HEK293 (cell line): ENCODE results near the gene KLF11.

Source experiments
- KLF1 ChIP-seq: fragments of 450-650 bp; formaldehyde crosslinking; IDR thresholded peaks from 2 replicates; pipeline ENCODE4 v1.5.1; 2016; ENCODE audit warnings: missing biosample characterization, missing genetic modification characterization
- RBAK ChIP-seq: fragments of 450-650 bp; formaldehyde crosslinking; IDR thresholded peaks from 2 replicates; pipeline ENCODE4 v1.5.1; 2016; ENCODE audit warnings: missing biosample characterization, missing genetic modification characterization
- YY1 ChIP-seq: fragments of 450-650 bp; formaldehyde crosslinking; IDR thresholded peaks from 2 replicates; pipeline ENCODE4 v1.5.1; 2018; ENCODE audit warnings: missing biosample characterization, missing genetic modification characterization
- ZBTB1 ChIP-seq: fragments of 450-650 bp; formaldehyde crosslinking; IDR thresholded peaks from 2 replicates; pipeline ENCODE4 v1.5.1; 2016; ENCODE audit warnings: missing biosample characterization, missing genetic modification characterization
- ZNF121 ChIP-seq: fragments of 450-650 bp; formaldehyde crosslinking; IDR thresholded peaks from 2 replicates; pipeline ENCODE4 v1.5.1; 2016; ENCODE audit warnings: missing biosample characterization, missing genetic modification characterization
- ZNF416 ChIP-seq: fragments of 450-650 bp; formaldehyde crosslinking; IDR thresholded peaks from 2 replicates; pipeline ENCODE4 v1.5.1; 2016; ENCODE audit warnings: missing biosample characterization, missing genetic modification characterization
- TF ChIP-seq, protein P1 (sequence below): fragments of 450-650 bp; formaldehyde crosslinking; IDR thresholded peaks from 2 replicates; pipeline ENCODE4 v1.5.1; 2016; ENCODE audit warnings: missing biosample characterization, missing genetic modification characterization
- TF ChIP-seq, protein P2 (sequence below): fragments of 450-650 bp; formaldehyde crosslinking; IDR thresholded peaks from 2 replicates; pipeline ENCODE4 v1.5.1; 2016; ENCODE audit warnings: missing biosample characterization, missing genetic modification characterization
- TF ChIP-seq, protein P3 (sequence below): fragments of 450-650 bp; formaldehyde crosslinking; IDR thresholded peaks from 2 replicates; pipeline ENCODE4 v1.5.1; 2016; ENCODE audit warnings: missing biosample characterization, missing genetic modification characterization

DNA sequence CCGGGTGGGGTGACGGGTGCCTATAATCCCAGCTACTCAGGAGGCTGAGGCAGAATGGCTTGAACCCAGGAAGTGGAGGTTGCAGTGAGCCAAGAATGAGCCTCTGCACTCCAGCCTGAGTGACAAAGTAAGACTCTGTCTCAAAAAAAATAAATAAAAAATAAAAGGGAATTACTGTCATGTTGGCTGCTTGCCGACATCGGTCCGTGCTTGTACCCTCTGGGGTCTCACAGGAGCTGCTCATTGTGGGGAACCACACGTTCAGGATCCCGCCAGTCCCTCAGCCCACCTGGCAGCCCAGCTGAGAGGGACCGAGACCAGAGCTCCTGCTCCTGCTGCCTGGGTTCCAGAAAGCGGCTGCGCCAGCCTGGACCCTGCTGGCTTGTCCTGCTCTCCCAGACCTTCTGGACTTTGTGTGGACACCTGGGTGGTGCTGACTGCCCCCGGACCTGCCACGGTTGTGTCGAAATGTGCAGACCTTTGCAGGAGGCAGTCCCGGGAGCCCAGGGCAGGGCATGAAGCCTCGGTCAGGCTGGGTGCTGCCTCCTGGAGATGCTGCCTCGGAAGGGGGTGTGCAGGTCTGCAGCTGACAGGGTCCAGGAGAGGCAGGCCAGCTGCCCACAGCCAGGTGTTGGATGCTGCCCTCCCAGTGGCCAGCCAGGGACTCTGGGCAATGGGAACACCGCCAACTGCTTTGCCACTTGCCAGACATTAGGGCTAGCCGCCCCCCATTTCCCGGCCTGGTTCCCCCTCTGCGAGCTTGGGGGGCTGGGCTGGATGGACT lies 16.4 kb downstream of the KLF11 start:
- TF ChIP-seq ZNF121 (tag by site-specific recombination), result no peak
- TF ChIP-seq, protein P1, sequence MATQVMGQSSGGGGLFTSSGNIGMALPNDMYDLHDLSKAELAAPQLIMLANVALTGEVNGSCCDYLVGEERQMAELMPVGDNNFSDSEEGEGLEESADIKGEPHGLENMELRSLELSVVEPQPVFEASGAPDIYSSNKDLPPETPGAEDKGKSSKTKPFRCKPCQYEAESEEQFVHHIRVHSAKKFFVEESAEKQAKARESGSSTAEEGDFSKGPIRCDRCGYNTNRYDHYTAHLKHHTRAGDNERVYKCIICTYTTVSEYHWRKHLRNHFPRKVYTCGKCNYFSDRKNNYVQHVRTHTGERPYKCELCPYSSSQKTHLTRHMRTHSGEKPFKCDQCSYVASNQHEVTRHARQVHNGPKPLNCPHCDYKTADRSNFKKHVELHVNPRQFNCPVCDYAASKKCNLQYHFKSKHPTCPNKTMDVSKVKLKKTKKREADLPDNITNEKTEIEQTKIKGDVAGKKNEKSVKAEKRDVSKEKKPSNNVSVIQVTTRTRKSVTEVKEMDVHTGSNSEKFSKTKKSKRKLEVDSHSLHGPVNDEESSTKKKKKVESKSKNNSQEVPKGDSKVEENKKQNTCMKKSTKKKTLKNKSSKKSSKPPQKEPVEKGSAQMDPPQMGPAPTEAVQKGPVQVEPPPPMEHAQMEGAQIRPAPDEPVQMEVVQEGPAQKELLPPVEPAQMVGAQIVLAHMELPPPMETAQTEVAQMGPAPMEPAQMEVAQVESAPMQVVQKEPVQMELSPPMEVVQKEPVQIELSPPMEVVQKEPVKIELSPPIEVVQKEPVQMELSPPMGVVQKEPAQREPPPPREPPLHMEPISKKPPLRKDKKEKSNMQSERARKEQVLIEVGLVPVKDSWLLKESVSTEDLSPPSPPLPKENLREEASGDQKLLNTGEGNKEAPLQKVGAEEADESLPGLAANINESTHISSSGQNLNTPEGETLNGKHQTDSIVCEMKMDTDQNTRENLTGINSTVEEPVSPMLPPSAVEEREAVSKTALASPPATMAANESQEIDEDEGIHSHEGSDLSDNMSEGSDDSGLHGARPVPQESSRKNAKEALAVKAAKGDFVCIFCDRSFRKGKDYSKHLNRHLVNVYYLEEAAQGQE (tag by site-specific recombination), result no peak
- TF ChIP-seq, protein P2, sequence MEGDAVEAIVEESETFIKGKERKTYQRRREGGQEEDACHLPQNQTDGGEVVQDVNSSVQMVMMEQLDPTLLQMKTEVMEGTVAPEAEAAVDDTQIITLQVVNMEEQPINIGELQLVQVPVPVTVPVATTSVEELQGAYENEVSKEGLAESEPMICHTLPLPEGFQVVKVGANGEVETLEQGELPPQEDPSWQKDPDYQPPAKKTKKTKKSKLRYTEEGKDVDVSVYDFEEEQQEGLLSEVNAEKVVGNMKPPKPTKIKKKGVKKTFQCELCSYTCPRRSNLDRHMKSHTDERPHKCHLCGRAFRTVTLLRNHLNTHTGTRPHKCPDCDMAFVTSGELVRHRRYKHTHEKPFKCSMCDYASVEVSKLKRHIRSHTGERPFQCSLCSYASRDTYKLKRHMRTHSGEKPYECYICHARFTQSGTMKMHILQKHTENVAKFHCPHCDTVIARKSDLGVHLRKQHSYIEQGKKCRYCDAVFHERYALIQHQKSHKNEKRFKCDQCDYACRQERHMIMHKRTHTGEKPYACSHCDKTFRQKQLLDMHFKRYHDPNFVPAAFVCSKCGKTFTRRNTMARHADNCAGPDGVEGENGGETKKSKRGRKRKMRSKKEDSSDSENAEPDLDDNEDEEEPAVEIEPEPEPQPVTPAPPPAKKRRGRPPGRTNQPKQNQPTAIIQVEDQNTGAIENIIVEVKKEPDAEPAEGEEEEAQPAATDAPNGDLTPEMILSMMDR (tag by site-specific recombination), result no peak
- TF ChIP-seq RBAK (tag by site-specific recombination), result no peak
- no peak for TF ChIP-seq ZNF416 (tag by site-specific recombination)
- no peak for TF ChIP-seq YY1 (tag by site-specific recombination)
- TF ChIP-seq, protein P3, sequence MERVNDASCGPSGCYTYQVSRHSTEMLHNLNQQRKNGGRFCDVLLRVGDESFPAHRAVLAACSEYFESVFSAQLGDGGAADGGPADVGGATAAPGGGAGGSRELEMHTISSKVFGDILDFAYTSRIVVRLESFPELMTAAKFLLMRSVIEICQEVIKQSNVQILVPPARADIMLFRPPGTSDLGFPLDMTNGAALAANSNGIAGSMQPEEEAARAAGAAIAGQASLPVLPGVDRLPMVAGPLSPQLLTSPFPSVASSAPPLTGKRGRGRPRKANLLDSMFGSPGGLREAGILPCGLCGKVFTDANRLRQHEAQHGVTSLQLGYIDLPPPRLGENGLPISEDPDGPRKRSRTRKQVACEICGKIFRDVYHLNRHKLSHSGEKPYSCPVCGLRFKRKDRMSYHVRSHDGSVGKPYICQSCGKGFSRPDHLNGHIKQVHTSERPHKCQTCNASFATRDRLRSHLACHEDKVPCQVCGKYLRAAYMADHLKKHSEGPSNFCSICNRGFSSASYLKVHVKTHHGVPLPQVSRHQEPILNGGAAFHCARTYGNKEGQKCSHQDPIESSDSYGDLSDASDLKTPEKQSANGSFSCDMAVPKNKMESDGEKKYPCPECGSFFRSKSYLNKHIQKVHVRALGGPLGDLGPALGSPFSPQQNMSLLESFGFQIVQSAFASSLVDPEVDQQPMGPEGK (tag by site-specific recombination), result no peak
- no peak for TF ChIP-seq KLF1 (tag by site-specific recombination)
- TF ChIP-seq ZBTB1 (tag by site-specific recombination), result no peak
